GM03348 (cell line): ENCODE measurements around the gene SCD.
"Not testable (repeated sequence)": the region's sequence is repeated elsewhere in the genome, so short reads cannot be mapped to it uniquely, and the experiment has no call there.

ENCODE experiments used
- DNase-seq: peaks from one replicate; pipeline ENCODE4 v3.0.0; 2012; ENCODE audit warnings: low spot score

Gene SCD

GRCh38 chr10:100346765-100347567 lies at the start of gene SCD:
Gene SCD (plus strand): TSS chr10:100347233. CDS start chr10:100347505, 272 bp downstream.
- peak; percentile 95 for DNase-seq

DNA sequence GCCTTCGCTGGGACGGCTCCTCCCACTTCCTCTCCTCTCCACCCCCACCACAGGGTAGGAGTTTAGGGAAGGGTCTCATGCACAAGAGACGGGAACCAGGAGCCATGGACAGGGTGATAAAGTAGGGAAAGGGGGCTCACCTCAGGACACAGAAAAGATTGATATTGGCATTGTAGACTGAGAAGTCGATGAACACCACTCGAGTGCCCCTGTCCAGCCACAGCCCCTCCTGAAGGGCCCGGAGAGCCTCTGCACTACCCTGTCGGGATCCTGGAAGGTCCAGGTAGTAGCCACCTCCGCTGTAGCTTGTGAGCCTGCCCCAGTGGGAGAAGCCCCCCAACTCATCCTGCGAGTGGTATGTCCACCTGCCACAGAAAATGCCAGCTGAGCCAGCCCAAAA lies 49.8 kb upstream of the SCD start:
- no peak for DNase-seq

- DNase-seq = not testable (repeated sequence)
Measured at GRCh38 chr10:100301123-100301522, 45.9 kb upstream of the SCD start.

GRCh38 chr10:100303724-100304319 lies 43.2 kb upstream of the SCD start:
- peak; percentile 69 for DNase-seq

DNA sequence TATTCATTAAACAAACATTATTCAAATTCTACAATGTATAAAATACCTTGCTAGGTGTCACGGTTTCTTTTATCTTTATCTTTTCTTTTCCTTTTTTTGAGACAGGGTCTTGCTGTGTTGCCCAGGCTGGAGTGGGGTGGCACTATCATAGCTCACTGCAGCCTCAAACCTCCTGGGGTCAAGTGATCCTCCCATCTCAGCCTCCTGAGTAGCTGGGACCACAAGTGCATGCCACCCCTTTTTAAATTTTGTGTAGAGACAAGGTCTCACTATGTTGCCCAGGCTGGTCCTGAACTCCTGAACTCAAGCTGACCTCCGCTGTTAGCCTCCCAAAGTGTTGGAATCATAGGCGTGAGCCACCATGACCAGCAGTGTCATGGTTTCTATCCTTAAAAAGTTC lies 42.6 kb upstream of the SCD start:
- DNase-seq = no peak

DNA sequence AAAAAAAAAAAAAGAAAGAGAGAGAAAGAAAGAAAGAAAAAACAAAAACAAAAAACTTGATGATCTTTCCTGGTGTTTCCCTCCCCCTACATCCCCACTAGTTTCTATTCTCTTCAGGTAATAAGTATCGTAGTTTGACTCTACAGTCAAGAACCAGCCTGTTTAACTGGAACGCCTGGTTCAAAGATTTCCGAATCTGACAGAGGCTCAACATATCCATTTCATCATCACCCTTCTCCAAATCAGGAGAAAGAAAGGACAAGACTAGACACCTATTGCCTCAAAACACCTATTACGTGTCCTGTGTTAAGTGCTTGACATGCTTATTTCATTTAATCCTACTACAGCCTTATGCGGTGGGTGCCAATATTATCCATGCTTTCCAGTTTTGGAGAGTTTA lies 40.2 kb upstream of the SCD start:
- DNase-seq = no peak

DNA sequence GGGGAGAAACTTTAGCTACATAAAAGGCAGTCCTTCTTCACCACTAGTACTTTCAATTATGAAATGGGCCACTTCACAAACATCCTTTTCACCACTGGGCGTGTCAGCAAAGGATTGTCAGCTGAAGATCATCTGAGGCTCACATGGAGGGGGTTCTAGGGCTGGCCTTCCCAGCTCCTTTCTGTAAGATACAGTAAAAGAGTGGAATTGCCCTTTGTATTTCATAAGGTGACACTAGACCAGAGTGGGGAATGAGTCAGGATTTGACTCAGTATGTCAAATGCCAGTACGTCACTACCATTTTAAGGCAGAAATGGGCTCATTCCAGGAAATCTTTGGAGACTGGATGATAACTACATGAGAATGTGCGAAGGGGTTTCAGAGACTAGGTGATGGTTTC lies 39.3 kb upstream of the SCD start:
- DNase-seq = peak; percentile 24

DNA sequence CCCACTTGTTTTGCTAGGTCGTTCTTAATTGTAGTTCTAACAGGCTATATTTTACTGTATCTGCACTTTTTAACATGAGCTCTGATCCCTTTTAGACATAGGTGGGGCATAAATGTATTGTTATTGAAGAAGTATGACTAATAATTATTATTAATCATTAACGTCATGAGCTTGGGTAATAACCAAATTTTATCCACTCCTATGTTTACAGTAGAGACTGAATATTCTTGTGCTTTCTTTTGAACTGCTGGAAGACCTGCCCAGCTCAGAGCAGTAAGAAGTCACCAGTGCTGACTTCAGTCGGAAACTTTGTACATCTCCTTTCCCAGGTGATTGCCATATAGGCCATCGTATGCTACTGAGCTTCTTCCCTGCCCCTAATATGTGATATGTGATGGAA lies 35.7 kb upstream of the SCD start:
- DNase-seq = no peak

DNA sequence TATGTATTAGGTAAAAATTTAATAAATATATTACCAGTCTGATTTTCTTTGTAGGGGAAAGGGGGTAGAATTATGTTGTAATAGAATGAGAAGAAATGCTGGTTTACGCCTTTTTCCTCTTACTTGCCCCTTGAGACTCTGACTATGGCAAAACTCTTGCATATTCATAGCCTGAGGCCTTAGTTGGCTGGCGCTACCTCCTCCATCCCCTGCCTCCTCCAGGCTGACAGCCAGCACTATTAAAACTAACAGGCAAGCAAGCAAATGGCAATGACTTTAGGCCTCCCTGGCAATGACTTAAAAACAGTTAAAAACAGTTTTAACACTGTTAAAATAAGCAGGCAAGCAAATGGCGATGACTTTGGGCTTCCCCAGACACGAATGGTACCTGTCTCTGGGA lies 31.4 kb upstream of the SCD start:
- DNase-seq = no peak

DNA sequence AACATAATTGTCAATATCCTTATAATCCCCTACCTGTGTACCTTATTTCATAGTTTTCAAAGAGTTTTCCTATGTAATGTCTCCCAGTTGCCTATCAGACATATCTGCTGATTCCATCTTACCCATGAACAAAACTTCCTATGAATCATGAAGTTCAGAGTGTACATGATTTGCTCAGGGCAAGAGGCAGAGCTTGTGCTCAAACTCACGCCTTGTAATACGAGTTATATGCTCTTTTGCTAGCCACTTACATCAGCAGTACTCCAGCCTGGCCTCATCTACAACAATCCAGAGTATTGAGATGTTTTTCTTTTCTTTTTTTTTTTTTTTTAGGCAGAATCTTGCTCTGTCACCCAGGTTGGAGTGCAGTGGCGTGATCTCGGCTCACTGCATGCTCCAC lies 28.8 kb upstream of the SCD start:
- no peak for DNase-seq

DNA sequence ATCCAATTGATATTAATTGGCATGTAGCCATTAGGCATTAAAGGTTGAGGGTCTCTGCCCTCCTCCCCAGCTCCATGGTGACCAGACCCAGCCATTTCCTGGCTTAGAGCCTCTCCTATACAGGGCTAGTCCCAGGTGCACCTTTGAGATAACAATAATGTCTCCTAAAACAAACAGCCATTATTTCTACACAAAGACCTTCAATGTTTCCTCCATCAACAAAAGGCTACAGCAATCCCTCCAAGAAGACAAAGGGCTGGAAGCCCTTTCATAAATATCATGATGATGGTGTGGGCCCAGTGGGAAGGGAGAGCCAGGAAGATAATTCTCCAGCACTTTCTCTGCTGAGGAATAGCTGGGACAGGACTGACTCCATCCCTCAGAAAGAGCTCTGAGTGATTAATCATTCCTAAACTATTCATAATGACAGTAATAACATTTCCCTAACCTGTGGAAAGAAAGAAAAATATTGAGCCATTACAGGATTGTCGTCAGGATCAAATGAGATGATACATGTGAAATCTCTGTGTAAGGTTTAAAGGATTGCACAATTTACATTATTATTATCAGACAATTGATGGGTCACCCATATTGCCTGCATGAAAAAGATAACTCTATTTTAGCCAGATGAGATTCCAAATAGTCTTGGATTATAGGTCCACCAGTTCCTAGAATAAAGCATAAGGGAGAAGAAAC lies 27.2 kb upstream of the SCD start:
- no peak for DNase-seq

DNA sequence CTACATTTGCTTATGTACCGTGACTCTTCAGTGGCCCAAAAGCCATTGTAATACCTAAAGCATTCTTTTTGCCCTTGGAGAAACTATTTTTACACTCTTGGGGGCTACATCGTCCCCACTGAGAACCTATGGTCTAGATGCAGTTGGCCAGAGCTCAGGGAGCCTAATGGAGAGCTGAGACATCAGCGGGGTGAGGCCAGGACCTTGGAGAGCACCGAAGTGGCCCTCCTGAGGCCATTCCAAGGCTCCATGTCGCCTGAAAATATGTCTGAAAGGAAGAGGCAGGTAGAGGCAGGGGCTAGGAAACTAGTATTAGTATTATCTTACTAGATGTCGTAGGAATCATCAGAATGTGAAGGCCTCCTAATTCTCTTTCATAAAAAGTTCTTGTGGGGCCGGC lies 21.9 kb upstream of the SCD start:
- DNase-seq = no peak

DNA sequence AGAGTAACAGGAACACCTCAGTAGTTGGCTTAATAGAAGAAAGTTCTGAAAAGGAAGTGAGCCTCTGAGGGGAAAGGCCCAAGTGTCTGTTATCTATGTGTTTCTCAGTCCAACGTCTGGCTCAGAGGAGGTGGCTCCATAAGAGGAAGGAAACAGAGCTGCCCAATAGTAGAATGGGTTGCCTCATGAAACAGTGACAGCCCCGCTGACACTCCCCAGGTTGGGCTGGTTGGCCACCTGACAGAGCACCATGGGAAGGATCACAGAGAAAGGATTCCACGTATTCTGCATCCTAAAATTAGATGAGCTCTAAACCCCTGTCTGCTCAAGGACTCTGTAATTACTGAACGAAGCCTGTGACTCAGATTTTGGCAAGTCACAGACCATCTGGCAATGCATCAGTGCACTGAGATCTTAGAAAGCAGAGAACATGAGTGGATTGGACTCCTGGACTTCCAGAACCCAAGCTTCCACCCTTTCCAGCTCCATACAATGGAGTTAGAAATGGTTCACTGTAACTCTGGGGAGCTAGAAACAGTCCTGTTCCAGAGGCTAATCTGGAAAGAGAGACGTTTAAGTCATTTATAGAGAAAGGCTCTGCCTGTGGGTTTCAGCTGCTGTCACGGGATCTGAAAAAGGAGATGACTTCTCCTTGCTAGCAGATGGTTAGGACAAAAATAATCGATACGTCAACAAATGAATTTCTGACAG lies 19.9 kb upstream of the SCD start:
- DNase-seq = peak; percentile 45

DNA sequence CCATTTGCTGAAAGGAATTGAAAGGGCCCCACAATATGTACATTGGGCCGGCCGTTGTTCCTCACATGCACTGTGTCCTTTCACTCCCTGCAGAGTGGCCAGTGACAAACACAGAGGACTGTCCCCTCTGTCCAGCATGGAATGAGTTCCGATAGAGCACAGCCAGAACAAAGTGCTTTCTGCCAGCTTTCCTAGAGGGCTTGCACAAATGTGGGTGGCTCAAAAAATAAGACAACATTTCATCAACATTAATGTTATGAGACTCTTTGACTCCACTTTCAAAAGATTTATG lies 19.4 kb upstream of the SCD start:
- DNase-seq = no peak

DNA sequence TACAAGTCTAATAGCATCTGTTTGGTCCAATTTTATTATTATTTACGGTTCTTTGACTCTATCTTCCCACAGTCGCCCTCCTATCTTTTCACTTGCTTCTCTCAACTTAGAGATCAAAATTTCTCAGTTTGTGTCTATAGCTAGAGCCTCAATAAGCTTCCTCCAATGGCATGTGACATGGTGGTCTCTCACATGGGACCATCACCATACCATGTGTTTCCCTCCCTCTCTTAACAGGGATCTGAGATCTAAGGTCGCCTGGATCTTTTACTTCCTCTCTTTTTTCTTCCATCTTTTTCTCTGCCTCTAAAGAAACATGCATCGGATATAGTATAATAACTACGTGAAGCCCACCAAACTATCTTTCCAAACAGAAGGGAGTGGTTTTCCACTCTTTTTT lies 18.8 kb upstream of the SCD start:
- no peak for DNase-seq

DNA sequence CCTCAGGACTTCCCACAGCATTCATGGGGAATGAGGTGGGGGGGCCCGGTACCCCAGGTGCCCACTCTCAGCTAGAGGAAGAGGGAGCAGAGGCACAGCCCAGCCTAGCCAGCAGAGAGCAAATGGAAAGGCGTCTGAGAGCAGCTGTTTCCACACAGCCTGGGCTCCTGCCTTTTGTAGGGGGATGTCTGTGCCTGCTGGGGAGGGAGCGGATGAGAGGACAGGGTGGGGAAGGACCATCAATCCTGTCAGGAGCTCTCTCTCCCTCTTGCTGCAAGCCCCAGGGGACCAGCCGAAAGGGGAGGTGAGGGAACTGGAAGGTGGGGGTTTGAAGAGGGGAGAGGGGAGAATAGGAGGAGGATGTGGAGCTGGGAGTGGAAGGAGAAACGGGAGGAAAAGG lies 17.0 kb upstream of the SCD start, which contains the start of gene PKD2L1:
Gene PKD2L1, minus strand, starts transcription at position 150 of the 400 bp plus-strand sequence. Its CDS starts 125 bp downstream, at position 25.
- DNase-seq = no peak

DNA sequence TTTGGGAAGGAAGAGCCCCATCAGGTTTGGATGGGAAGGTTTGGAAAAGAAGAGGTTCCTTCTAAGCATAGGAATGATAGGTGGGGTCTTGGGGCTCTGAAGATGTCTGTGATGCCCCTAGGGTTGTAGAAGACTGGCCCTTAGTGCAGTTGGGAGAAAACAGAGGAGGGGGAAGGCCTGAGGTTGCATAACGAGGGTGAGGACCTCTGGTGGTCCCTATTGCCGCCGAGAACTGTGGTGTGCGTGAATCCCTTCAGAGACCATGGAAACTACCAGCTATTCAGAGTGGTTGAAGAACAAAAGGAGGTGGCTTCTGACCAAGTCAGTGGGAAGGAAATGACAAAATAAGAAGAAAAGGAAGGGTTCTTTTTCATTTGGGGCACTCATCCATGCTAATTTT lies 13.9 kb upstream of the SCD start:
- no peak for DNase-seq

DNA sequence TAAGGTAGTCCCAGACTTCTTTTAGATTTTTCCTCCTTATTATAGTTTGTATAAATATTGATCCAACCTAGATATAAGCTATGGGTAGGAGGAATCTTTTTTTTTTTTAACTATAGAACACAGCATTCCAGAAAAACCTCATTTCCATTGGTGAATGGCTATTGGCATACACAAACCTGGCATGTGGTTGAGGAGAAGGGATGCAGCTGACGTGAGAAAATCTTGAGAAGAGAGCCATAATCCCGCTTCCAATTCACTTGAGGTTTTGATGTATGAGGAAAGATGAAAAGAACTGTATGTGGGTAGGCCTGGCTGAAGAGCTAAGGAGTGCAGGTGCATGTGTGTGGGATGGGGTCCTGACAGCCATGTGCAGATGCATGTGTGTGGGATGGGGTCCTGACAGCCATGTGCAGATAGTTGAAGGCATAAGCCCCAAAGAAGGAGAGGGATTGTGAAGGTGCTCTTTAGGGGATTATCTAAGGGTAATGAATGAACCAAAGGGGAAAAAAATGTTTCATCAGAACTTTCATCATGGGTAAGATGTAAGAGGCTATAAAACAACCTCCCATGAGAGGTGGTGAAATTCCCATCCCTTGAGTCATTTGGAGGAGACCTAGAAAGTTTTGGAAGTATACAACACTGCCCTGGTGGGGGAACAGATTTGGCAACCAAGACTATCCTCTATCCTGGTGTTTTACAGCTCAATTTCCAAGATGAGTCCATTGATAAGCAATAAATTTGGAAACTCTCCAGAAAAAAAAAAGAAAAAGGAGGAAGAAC lies 13.2 kb upstream of the SCD start:
- DNase-seq = no peak

GRCh38 chr10:100334762-100335161 lies 12.3 kb upstream of the SCD start:
- DNase-seq = no peak

DNA sequence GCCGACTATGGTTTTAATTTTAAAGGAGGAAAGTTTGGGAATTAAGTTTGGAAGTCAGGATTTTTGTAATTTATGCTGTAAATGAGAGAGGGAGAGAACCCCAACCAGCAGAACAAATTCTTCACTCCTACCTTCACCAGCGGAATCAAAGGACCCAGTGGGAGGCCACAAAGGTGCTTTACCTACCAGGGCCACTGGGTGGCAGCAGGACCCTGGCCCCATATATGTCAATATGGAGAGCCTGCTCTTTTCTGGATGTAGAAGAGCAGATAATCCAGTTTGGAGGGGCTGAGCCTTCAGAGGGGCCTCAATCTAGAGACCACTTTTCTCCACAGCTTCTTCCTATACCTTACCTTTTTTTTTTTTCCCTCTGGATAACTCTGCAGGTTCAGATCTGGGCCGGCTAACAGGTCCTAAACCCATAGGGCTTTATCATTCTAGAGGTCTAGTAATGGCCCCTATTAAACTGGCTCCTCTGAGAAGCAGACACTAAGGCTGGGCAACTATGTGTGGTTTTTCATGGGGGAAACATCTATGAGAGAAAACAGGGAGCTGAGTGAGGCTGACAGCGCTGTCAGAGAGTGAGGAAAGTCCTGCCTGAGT lies 8.5 kb upstream of the SCD start:
- DNase-seq = peak; percentile 84

- DNase-seq = no peak
Measured at GRCh38 chr10:100339236-100339635, 7.8 kb upstream of the SCD start.
